ENCODE results near the gene ACE. TPM values are rescaled to one million over a fixed set of nuclear protein-coding genes. Genes with fewer than 3 reads are reported as not detected.

Gene ACE
- total RNA-seq, 3 donors from 2014 or later (not counting 1 experiment from before 2014, with no cell fraction given): 0.86 to 1.2 (median 1.0) TPM

DNA sequence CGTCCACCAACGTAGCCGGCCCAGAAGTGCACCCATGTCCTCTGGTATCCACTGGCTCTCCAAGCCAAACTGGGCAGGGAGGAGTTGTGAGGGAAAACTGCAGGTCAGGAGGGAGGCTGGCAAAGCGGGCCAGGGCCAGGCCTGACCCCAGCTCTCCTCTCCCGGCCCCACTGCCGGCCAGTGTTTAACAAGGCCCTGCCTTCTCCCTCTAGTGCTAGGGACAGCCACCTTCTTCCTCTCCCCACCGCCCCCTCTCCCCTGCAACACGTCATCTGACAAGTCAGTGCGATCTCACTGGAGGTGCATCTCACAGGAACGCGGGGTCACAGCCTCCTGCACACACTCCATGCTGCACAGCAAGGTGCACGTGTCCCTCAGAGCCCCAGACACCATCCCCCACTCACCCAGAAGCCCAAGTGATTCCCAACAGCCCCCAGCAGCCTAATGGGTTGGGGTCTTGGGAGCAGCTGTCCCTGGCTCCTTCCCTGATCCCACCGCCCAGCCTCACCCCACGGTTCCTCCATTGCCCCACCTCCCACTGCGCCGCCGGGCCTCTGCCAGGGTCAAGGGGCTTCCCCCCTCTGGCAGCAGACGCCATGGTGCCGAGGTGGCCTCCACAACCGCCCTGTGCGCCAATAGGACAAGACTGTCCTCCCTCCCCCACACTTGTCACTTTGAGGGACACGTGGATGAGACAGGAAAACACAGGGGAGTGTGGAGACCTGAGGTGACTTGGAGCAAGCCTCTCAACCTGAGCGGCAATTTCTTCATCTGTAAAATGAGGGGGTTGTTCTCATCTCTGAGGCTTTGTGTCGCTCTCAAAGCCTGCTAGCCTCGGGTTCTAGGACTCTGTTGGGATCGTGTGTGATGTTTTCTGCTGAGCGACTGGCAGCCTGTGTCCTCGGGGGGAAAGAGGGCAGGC is 1.1 kb upstream of the ACE start:
- Histone ChIP-seq H3K36me3 (ENCODE audit: control insufficient read depth, insufficient read depth, low read length) (no peaks in the 10 kb centered on the region), H3K27me3 (ENCODE audit: control insufficient read depth, insufficient read depth, low read length) (peaks cover 17% of the 10 kb centered on the region), H3K4me1 (ENCODE audit: control insufficient read depth, insufficient read depth, low read length) (peaks cover 15% of the 10 kb centered on the region), H3K27ac (ENCODE audit: low read length) (no peak overlapping the region), H3K9me3 (ENCODE audit: control insufficient read depth, insufficient read depth, low read length) (no peaks in the 10 kb centered on the region), H3K4me3 (ENCODE audit: low read length) (no peak overlapping the region)
- H3K27ac Mint-ChIP-seq: no peak overlapping the region
- H3K9me3 Mint-ChIP-seq: no peaks in the 10 kb centered on the region
- peak overlapping the region; percentile 55 for H3K4me3 Mint-ChIP-seq
- DNase-seq: no peak
- TF ChIP-seq, protein P1, sequence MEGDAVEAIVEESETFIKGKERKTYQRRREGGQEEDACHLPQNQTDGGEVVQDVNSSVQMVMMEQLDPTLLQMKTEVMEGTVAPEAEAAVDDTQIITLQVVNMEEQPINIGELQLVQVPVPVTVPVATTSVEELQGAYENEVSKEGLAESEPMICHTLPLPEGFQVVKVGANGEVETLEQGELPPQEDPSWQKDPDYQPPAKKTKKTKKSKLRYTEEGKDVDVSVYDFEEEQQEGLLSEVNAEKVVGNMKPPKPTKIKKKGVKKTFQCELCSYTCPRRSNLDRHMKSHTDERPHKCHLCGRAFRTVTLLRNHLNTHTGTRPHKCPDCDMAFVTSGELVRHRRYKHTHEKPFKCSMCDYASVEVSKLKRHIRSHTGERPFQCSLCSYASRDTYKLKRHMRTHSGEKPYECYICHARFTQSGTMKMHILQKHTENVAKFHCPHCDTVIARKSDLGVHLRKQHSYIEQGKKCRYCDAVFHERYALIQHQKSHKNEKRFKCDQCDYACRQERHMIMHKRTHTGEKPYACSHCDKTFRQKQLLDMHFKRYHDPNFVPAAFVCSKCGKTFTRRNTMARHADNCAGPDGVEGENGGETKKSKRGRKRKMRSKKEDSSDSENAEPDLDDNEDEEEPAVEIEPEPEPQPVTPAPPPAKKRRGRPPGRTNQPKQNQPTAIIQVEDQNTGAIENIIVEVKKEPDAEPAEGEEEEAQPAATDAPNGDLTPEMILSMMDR (IDR thresholded peaks at IDR 0.05): no peak
- H3K4me1 Mint-ChIP-seq: peaks cover 0 to 13% of the 10 kb centered on the region in 2 donors
- H3K27me3 Mint-ChIP-seq (ENCODE audit: low read depth in 2 of 2): peaks cover 28 to 34% of the 10 kb centered on the region in 2 donors
- 77% methylated on average over 25 of the region's 28 CpGs for WGBS (ENCODE audit: insufficient coverage)
- intact Hi-C loops (cut with micrococcal nuclease): no loop called here
- H3K36me3 Mint-ChIP-seq: no peaks in the 10 kb centered on the region
- ATAC-seq: no peak

DNA sequence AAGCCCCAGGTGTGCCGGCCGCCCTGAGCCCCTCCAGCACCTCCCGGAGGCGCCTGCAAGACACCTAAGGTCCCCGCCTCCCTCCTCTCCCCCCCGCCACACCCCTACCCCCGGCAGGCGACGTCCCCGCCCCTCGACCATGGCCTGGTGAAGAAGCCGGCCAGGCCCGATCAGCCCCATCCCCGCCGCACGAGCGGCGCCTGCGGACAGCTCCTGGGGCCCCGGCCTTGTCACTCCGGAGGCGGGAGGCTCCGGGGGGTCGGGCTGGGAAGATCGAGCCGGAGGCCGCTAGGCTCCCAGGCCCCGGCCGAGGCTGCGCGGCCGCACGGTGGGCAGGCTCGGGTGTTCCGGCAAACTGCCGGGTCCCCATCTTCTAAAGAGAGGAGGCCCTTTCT is 405 bp upstream of the ACE start:
- peak in 1 of 2 donors; percentile 26 for DNase-seq
- ATAC-seq: peak in 2 of 3 donors; percentile 13 to 32
- WGBS (ENCODE audit: insufficient coverage): under 1% methylated on average over 34 of the region's 36 CpGs
- H3K9me3 ChIP-seq (ENCODE audit: control insufficient read depth, insufficient read depth, low read length): no peaks in the 10 kb centered on the region
- Mint-ChIP-seq H3K27me3 (ENCODE audit: low read depth in 2 of 2) (peaks cover 28 to 31% of the 10 kb centered on the region in 2 donors), H3K36me3 (no peaks in the 10 kb centered on the region), H3K9me3 (no peaks in the 10 kb centered on the region), H3K4me1 (peaks cover 0 to 13% of the 10 kb centered on the region in 2 donors), H3K27ac (no peak overlapping the region), H3K4me3 (peak overlapping the region; percentile 47)
- H3K4me1 ChIP-seq (ENCODE audit: control insufficient read depth, insufficient read depth, low read length): peaks cover 15% of the 10 kb centered on the region
- H3K36me3 ChIP-seq (ENCODE audit: control insufficient read depth, insufficient read depth, low read length): no peaks in the 10 kb centered on the region
- no peak overlapping the region for H3K4me3 ChIP-seq (ENCODE audit: low read length)
- intact Hi-C loops (cut with micrococcal nuclease): no loop called here
- no peak overlapping the region for H3K27ac ChIP-seq (ENCODE audit: low read length)
- TF ChIP-seq, protein P1 (IDR thresholded peaks at IDR 0.05): no peak
- peaks cover 17% of the 10 kb centered on the region for H3K27me3 ChIP-seq (ENCODE audit: control insufficient read depth, insufficient read depth, low read length)

DNA sequence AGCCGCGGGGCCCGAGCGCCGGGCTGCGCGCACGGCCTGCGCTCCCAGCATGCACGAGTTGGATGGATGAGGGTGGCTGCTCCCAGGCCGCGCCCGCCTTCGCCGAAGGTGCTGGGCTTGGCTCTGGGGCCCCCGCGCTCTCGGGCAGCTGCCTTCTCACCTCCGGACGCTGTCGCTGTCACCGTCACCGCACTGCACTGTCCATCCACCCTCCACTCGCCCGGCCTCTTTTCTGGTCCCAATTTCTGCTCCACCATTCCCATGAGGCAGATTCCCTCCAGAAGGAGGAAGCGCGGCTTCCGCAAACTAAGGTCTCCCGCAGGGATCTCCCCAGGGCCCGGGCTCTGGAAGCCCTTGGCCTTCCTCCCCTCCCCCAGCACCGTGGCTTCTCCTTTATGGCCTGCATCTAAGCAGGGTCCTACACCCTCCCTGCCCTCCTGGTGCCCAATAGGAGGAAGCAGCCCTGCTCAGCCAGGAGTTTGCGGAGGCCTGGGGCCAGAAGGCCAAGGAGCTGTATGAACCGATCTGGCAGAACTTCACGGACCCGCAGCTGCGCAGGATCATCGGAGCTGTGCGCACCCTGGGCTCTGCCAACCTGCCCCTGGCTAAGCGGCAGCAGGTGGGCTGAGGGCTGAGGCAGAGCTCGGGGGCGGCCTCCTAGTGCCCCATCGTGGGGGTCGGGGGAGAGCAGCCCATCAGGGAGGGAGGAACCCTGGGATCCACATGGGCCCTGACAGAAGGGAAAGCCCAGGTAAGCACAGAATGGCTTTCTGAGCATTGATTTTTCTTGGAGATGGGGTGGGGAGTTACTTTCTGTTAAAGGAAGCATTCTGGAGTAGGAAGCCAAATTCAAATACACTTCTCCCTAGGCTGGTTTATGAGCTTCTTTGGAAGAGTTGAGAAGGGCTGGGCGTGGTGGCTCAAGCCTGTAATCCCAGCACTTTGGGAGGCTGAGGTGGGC is 899 bp downstream of the ACE start:
- Histone ChIP-seq H3K27me3 (ENCODE audit: control insufficient read depth, insufficient read depth, low read length) (peaks cover 17% of the 10 kb centered on the region), H3K36me3 (ENCODE audit: control insufficient read depth, insufficient read depth, low read length) (no peaks in the 10 kb centered on the region), H3K4me3 (ENCODE audit: low read length) (no peak overlapping the region), H3K9me3 (ENCODE audit: control insufficient read depth, insufficient read depth, low read length) (no peaks in the 10 kb centered on the region), H3K4me1 (ENCODE audit: control insufficient read depth, insufficient read depth, low read length) (peaks cover 15% of the 10 kb centered on the region), H3K27ac (ENCODE audit: low read length) (no peak overlapping the region)
- TF ChIP-seq, protein P1 (IDR thresholded peaks at IDR 0.05): no peak
- ATAC-seq (no peak), DNase-seq (no peak)
- no peaks in the 10 kb centered on the region for H3K36me3 Mint-ChIP-seq
- H3K27me3 Mint-ChIP-seq (ENCODE audit: low read depth in 2 of 2): peaks cover 18 to 28% of the 10 kb centered on the region in 2 donors
- peak overlapping the region; percentile 79 for H3K4me3 Mint-ChIP-seq
- H3K27ac Mint-ChIP-seq: no peak overlapping the region
- WGBS (ENCODE audit: insufficient coverage): 17% methylated on average over 44 of the region's 44 CpGs
- H3K9me3 Mint-ChIP-seq: no peaks in the 10 kb centered on the region
- peaks cover 0 to 13% of the 10 kb centered on the region in 2 donors for H3K4me1 Mint-ChIP-seq
- intact Hi-C loops (cut with micrococcal nuclease): no loop called here

Measured in natural killer cell (primary cell).